ENCODE data around the gene GNG7.
"Not testable (repeated sequence)": the region's sequence is repeated elsewhere in the genome, so short reads cannot be mapped to it uniquely, and the experiment has no call there.

The GNG7 gene

DNA sequence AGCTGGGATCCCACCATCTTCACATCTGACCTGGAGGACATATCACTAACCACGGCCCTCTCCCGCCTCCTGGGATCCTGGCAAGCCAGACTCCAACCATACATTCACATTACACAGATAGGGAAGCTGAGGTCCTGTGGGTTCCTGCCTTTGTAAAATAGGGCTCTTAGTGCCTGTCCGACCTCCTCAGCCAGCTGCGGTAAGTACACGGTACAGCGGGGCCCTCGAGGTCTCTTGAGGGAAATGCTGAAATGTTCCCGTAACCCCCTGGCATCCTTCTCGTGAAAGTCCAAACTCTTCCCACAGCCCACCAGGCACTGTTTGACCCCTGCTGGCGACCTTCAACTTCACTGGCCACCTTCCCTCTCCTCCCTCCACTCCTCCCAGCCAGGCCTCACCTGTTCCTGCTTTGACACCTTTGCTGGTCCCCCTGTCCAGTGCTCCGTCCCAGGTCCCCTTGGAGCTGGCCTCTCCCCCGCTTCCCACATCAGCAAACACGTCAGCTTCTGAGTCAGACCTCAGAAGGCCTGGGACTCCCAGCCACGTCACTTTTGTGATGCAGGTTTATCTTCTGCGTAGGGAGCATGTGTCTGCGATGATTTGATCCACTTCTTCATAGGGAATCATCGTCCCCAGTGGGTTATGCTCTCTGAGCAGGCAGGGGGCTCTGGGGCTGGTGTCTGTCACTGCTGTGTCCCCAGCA, 8.8 kb upstream of the GNG7 start:
- DNase-seq = peak; percentile 47

DNA sequence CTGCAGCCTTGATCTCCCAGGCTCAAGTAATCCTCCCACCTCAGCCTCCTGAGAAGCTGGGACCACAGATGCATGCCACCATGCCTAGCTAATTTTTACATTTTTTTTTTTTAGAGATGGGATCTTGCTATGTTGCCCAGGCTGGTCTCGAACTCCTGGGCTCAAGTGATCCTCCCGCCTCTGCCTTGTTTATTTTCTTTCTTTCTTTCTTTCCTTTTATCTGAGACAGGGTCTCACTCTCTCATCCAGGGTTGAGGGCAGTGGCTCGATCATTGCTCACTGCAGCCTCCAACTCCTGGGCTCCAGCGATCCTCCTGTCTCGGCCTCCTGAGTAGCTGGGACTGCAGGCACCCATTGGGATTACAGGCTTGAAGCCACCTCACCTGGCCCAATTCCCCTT, 3.8 kb upstream of the GNG7 start:
- no peak for DNase-seq

DNA sequence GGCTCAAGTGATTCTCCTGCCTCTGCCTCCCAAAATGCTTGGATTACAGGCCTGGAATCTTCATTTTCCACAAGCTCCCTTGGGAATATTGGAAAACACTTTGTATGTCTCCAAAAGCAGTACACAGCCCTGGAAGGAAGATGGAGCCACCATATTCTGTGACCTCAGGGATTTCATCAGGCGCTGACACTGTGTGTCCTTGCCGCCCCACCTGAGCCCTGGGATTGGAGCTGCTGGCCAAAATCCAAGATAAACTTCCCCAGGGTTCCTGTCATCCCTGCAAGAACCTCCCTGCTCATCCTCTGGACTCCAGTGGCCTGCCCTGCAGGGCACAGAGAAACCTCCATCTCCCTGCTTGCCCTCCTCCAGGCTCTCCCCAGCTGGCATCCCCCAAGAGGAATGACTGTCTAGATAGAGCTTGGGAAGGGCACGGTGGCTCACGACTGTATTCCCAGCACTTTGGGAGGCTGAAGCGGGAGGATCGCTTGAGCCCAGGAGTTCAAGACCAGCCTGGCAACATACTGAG, 1.3 kb upstream of the GNG7 start:
- DNase-seq = no peak

DNA sequence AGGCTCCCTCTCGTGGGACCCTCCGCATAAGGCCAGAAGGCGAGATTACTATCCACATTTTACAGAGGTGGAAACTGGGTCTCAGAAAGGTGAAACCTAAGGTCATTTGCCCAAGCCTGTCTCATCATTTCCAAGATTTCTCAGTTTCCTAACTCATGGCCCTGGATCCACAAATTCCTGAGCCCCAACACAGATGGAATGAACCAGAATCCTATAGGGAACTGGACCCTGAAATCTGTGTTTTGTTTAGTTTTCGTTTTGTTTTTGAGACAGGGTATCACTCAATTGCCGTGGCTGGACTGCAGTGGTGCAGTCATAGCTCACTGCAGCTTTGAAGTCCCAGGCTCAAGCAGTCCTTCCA, 563 bp upstream of the GNG7 start:
- no peak for DNase-seq

DNA sequence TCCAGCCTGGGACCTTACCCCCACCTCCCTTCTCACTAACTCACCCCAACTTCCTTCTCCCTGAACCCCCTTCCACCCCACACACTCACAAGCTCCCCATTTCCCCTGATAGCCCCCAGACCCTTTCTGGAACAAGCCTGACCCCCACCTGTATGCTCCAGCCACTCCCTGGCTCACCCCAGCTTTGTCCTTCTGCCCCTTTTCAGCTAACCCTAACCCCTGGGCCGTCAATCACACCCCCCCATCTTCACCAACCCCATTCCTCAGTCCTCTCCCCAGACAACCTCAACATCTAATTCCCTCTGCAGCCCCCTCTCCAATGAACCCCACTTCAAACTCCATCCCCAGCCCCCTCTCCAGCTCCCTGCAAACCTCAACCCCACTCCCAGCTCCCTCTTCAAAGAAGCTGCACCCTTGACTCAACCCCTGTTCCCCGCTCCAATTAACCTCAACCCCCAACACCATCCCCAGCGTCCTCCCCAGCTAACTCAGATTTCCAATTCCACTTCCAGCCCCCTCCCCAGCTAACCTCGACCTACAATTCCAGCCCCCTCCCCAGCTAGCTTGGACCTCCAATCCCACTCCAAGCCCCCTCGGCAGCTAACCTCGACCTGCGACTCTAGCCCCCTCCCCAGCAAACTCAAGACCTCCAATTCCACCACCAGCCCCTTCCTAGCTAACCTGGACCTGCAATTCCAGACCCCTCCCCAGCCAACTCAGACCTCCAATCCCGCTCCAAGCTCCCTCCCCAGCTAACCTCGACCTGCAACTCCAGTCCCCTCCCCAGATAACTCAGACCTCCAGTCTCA, 929 bp downstream of the GNG7 start:
- DNase-seq = no peak

DNA sequence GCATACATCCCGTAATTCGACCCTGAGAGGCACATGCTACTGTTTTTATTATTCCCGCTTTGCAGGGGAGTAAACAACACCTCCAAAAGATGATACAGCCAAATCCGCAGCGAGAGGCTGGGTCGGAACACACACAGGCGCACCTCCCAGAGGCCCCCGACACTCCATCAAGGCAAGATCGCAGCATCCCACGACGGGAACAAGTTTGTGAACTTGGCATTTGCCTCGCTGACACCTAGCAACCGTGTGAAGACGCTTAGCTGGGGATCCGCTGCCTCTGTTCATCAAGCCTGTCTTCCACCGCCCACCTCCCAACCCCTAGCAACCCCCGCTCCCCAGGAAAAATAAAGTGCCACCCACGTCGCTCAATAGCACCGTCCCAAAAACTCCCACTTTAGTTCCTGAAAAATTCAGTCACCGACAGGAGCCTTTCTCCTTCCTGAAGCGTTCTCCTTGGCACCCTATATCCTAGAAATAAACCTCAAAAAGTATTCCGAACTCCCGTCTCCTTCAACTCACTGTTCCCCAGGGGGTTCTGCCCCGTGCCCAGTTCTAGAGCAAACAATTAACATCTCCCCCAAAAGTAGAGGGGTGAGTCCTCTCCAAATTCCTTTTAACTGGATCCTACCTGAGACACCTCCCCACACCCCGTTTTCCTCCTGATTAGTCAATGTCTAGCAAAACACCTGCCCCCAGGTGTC, 1.7 kb downstream of the GNG7 start:
- no peak for DNase-seq

DNA sequence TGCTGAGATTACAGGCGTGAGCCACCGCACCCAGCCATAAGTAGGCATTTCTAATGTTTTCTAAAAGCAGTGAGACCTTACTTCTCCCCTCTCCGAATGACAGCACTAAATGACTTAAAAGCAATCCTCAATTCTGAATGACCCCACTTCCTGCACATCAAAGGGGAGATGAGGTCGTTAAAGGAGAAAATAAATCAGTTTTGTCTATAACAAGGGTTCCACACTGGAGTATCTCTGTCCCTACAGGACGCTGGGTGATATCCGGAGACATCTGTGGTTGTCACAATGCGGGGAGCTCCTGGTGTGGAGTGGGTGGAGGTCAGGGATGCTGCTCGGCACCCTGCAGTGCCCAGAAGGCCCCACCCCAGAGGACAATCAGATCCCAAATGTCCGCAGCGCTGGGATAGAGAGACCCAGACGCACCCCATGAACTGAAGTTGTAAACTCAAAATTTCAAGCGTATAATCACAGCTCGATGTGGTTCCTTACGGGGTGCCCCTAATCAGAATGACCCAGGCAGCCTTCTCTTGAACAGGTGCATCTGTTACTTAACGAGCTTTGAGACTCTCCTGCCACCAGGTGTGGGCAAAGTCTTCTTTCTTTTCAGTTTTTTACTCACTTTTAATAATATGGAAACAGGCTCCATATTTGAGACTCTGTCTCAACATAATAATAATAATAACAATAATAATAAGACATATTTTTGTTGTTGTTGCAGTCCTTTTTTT, 2.9 kb downstream of the GNG7 start:
- no peak for DNase-seq

DNA sequence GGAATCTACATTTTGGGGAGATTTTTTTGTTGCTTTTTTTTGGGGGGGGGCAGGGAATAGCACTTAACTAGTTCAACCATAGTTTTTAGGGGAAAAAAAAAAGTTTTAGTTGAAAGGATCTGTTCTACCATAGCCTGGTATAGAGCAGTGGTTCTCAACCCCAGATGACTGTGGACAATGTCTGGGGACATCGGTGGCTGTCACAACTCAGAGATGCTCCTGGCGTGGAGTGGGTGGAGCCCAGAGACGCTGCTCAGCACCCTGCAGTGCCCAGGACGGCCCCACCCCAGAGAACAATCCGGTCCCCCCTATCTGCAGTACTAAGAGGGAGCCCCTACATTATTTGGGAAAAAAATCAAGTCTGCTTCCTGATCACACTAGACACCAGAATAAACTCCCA, 8.3 kb downstream of the GNG7 start:
- no peak for DNase-seq

DNA sequence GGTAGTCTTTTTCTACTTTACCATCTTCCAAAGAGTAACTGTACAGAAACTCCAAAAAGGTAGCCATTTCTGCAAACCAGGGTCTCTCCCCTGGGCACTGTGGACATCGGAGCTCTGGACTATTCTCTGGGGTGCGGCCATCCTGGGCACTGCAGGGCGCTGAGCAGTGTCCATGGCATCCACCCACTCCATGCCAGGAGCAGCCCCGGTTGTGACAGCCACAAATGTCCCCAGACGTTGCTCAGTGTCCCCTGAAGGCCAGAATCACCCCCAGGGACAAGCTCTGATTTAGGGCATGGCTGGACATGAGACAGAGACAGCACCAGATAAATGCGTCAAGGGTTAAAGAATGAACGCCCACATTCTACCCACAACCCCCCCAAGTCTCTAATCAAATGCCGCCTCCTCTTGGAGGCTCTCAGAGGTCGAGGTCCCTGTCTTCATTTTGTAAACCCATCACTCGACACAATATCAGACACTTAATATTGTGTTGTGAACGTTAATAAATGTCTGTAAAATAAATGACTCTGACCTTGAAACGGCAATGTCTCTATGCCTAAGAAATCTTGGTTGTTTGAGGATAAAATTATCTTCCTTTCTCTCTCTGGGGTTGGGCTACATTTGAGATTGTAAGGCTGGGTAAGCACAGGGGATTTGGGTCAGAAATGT, 8.9 kb downstream of the GNG7 start:
- no peak for DNase-seq

DNA sequence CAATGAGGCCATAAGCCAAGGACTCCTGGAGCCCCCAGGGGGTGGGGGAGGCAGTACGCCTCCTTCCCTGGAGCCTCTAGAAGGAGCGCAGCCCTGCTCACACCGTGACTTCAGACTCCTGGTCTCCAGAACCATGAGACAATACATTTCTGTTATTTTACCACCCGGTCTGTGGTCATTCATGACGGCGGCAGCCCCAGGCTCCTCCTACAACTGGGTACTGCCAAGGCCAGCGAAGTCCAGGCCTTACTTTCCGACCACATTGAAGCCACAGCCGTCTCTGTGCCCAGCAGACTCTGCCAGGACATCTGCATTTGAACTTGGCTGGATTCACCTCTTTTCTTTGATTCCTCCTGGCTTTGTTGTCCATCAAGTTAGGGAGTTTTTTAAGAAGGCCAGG, 10.5 kb downstream of the GNG7 start:
- DNase-seq = no peak

DNA sequence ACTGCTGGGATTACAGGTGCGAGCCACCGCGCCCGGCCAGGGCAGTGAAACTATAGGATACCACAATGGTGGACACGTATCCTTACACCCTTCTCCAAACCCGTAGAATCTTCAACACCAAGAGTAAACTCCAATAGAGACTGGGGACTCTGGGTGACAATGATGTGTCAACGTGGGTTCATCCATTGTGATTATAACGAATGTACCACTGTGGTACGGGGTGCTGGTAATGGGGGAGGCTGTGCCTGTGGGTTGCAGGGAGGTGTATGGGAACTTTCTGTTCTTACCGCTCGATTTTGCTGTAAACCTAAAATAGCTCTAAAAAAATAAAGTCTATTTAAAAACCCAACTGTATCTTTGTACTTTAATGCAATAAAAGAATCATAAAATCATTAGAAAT, 11.6 kb downstream of the GNG7 start:
- DNase-seq = no peak

DNA sequence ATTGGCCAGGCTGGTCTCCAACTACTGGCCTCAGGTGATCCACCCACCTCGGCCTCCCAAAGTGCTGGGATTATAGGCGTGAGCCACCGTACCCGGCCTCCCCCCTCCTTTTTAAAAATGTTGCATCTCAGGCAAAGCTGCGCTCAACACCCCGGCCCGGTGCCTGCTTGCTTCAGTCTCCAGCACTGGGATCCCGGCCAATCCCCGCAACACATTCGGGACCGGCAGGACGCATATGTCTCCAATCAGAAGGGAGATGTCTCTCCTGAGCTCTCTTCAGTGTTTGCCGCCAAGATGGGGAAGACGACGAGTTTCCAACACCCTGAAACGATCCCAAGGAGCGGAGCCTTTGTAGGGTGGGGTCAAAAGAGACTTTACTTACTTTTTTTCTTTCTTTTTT, 16.1 kb downstream of the GNG7 start:
- no peak for DNase-seq

DNA sequence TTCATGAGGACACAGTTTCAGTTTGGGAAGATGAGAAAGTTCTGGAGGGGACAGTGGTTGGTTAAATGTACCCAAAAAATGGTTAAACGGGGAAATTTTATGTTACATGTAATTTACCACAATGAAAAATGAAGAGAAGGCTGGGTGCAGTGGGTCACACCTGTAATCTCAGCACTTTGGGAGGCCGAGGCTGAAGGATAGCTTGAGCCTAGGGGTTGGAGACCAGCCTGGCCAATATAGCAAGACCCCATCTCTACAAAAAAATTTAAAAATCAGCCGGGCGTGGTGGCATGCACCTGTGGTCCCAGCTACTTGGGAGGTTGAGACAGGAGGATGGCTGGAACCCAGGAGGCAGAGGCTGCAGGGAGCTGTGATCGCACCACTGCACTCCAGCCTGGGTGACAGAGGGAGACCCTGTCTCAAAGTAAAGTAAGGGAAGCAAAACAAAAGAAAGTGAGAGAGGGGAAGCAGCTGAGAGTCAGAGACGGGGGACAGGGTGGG, 17.2 kb downstream of the GNG7 start:
- DNase-seq = no peak

DNA sequence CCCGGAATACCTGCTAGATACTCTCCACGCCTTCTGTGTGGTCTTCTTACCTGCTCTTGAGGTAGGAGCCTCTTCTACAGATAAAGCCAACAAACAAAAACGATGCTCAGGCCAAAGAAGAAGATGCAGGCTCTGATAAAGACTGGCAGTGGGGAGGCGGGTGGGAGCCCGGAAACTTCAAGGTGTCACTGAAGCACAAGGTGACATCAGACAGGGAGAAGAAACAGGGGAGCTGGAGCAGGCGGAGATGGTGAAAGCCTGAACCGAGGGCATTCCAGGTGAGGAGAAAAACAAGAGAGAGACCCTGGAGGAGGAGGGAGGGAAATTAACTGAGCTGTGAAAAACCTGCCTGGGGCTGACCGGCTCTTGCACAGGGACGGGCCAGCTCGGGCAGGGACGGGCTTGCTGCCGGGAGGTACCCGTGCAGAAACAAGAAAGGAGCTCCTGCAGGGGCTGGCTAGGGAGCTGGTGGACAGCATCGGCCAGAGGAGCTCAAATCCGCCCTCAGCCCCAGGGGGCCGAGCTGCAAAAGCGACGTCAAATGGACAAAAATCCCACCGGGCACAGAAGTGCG, 19.0 kb downstream of the GNG7 start:
- no peak for DNase-seq

DNA sequence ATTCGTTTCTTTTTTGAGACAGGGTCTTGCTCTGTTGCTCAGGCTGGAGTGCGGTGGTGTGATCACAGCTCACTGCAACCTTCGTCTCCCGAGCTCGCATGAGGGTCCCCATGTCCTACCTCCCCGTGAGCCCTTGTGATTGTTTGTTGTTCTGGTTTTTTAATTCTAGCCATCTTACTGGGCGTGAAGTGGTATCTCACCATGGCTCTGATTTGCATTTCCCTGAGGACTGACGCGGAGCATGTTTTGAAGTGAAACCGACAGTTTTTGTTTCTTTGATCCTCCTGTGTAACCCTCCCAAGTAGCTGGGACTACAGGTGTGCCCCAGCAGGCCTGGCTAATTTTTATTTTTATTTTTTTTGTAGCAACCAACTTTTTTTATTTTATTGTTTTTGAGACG, 21.7 kb downstream of the GNG7 start:
- no peak for DNase-seq

DNA sequence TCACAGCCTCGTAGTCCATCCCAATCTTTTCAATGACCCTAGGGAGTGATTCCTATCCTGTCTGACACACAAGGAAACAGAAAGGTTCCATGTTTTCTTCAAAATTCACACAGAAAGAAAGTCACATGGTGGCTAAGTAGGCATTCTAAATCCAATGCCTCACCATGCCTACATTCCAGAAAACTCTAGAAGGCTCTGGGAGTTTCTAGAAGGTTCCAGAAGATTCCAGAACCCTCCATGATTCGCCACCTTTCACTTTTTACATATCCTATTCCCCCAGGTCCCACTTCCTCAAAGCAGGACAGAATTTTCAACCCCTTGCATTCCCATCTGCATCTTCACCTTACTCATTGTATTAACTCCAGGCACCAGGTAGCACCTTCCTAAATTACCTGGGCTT, 23.1 kb downstream of the GNG7 start:
- DNase-seq = no peak

DNA sequence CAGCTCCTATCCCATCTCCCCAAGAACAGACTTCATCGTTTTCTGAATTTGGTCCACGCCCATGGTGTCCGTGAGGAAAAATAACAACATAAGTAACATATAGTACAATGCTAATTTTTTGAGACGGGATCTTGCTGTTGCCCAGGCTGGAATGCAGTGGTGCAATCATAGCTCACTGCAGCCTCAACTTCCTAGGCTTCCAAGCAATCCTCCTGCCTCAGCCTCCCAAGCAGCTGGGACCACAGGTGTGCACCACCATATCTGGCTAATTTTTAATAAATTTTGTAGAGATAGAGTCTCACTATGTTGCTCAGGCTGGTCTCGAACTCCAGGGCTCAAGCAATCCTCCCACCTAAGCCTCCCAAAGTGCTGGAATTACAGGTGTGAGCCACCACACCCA, 23.5 kb downstream of the GNG7 start:
- DNase-seq = not testable (repeated sequence)

DNA sequence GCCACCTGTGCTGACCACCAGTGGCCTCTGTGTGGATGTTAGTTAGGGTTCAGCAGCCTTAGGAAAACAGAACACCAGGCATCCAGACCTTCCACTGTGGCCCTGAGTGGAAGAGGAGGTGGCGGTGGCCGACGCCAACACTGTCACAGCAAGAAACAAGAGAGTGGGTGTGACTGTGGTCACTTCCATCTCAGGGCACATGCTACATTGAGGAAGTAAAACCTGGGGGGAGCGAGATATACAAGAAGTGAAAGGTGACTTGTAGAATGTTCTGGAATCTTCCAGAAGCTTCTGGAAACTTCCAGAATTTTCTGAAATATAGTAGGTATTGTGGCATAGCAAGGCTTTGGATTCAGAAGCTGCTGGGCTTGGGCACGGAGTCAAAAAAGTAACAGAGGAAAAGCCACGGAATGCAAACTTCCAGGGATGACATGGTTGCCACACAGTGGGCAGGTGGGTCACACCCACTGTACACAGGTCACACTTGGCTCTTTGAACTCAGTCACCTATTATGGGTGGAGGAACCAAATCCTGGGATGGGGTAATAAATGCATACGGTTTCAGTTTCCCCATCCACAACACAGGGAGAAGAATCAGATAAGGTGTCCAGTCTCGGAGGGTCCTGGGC, 24.3 kb downstream of the GNG7 start:
- DNase-seq = peak; percentile 63

DNA sequence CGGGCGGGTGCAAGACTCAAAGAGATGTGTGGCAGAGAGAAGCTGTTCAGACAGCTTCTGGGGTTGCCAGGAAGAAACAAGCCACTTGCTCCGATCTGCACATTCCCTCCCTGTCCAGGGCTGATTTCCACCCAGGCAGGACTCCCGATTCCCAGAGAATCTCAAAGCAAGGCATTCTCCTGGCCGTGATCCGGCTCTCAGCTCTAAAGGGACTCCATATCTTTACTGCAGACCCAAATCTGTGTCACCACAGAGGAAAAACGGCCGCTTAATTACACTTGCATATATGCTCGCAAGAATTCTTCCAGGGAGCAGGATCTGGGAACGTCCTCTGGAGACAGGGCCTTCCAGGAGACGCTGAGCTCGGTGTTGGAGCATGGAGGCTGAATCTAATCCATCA, 25.7 kb downstream of the GNG7 start:
- no peak for DNase-seq

DNA sequence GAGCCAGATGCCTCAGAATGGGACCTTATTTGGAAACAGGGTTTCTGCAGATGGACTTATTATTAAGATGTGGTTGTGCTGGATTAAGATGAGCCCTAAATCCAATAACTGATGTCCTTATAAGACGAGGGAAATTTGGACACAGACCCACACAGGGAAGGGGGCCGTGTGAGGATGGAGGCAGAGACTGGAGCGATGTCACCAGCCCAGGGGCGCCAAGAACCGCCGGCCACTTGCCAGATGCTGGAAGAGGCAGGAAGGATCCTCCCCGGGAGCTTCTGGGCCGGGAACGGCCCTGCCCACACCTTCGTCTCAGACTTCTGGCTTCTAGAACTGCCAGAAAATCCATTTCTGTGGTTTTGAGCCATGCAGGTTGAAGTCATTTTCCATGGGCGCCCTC, 26.6 kb downstream of the GNG7 start:
- DNase-seq = no peak

DNA sequence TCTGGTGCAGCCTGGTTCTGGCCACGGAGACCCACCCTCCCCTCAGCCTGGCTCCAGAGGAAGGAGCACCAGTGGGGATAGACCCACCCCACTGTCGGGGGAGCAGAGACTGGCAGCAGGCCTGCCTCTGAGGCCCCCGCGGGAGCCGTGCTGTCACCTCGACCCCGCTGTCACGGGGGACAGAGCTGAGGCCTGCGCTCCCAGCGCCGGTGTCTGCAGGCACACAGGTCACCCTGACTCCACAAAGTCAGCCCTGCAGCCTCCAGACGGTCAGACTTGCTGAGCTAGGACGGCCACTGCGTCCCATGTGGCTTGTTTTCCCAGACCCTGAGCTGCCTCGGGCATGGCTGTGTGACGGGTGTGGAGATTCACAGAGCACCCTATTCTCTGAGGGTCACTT, 32.3 kb downstream of the GNG7 start:
- no peak for DNase-seq

Measured in hematopoietic multipotent progenitor cell treated with erythropoietin and hydrocortisone succinate and interleukin-3 and kit ligand, for 4 days (in vitro differentiated cells).